Measurements from ENCODE around the gene RSPO1. TPM values are rescaled to one million over a fixed set of nuclear protein-coding genes. Genes with fewer than 3 reads are reported as not detected.

The RSPO1 gene, protein sequence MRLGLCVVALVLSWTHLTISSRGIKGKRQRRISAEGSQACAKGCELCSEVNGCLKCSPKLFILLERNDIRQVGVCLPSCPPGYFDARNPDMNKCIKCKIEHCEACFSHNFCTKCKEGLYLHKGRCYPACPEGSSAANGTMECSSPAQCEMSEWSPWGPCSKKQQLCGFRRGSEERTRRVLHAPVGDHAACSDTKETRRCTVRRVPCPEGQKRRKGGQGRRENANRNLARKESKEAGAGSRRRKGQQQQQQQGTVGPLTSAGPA
- total RNA-seq, result 0.18 TPM in 1 of 2 replicates, not detected in the other

DNA sequence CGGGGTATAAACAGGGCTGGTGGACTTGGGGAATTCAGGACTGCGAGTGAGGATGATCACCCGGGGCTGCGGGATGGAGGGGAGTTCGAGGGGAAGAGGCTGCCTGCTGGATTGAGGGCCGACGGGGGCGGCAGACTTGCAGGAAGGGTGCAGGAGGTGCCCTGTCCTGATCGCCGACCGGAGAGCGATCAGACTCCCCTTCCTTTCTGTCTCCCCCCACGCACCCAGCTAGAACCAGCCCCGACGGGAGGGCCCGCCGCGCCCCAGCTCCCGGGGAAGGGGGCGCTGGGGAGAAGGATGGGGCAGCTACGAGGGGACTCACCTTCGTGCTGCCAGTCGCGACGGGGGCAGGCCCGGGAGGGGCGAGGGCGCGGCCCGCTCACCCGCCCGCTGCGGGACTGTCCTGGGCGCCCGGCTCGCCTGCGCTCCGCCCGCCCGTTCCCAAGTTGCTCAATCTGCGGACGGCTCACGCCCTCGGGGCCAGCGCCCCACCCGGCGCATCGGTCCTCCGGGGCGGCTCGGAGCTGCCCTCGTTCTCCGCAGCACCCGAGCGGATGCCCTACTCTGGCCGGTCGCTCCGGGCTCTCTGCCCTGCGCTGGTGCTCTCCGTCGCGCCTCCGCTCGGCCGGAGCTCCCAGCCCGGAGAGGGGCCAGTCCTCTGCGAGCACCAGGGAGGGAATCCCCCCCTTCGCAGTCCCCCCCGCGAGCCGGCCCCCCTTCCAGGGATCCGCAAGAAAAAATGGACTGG, at the start of gene RSPO1:
TSS of gene RSPO1 (minus strand) at position 649 of the 748 bp plus-strand sequence. CDS start 5,231 bp downstream, outside the sequence.

DNA sequence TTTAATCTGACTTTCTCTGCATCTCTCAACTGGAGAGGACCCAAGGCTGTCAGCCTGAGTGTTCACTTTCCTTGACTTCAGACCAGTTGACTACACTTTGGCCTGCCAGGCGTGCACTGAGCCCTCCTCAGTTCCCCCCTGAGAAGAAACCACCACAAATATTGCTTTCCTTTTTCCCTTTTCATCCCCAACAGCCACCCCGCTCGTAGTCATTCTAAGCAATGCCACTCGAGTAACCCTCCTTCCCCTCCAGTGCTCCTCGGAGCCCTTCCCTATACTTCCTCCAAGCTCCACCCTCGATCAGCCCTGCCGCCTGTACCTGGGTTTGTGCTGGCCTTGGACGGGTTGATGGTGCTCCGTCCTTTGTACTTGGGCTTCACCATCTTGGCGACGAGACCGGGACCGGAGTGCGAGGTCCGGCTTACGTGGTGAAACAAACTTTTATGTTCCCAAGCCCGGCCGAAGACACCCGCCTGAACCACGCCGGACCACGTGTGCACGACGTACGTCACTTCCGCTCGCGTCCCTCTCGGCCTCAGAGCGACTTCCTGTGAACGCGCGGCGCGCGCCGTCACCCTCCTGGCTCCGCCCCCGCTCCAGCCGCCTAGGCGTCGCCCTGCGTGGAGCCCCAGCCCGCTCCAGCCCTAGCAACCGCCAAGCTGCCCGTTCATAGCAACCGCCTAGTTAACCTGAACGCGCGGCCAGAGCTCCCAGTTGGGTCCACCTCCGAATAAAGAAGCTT, 39.1 kb downstream of the RSPO1 start, which contains the start of gene GNL2:
TSS of gene GNL2 (minus strand) at position 498 of the 742 bp plus-strand sequence. CDS start at position 383, 115 bp downstream.

Other genes starting within 250 kb of the RSPO1 start
- 12.1 and 18.1 TPM in 2 replicates for gene ZC3H12A, start 160.3 kb downstream of the RSPO1 start, total RNA-seq
- gene MEAF6, start 120.1 kb downstream of the RSPO1 start, total RNA-seq, result 58.8 and 66.5 TPM in 2 replicates
- gene SNIP1, start 80.6 kb downstream of the RSPO1 start, total RNA-seq, result 5.5 and 13.3 TPM in 2 replicates
- 9.6 and 13.5 TPM in 2 replicates for gene DNALI1, start 78.0 kb downstream of the RSPO1 start, total RNA-seq
- 28.5 and 38.3 TPM in 2 replicates for gene GNL2, start 39.0 kb downstream of the RSPO1 start, total RNA-seq
- 23.4 and 31.4 TPM in 2 replicates for gene CDCA8, start 57.6 kb upstream of the RSPO1 start, total RNA-seq
- gene EPHA10, start 130.2 kb upstream of the RSPO1 start, total RNA-seq, result not detected in 2 replicates
- 0.35 TPM in 1 of 2 replicates, not detected in the other for gene MANEAL, start 159.0 kb upstream of the RSPO1 start, total RNA-seq
- 61.5 and 91.7 TPM in 2 replicates for gene C1orf122, start 172.9 kb upstream of the RSPO1 start, total RNA-seq
- gene YRDC, start 173.3 kb upstream of the RSPO1 start, total RNA-seq, result 17.0 and 18.3 TPM in 2 replicates
- 1.7 and 1.8 TPM in 2 replicates for gene MTF1, start 224.7 kb upstream of the RSPO1 start, total RNA-seq